Measurements from ENCODE around the gene RNU2-63P.

DNA sequence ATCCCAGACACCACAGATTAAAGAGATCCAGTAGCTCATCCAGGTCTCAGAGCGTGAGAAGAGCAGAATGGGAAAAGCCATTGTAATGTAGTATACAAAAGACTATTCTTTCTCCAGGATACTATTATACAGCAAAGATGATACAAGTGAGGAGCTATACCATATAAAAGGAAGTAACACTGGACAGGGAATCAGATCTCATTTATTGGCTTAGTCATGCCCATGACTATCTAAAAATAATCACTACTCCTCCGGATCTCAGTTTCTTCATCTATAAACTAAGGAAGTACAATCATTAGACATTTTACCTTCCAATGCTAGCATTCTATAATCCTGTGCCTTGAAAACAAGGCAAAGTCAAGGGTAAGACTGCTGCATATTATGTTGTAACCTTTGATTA, 19.8 kb upstream of the RNU2-63P start:
- no peak for TF ChIP-seq POLR2A (IDR thresholded peaks at IDR 0.05)
- TF ChIP-seq, protein P1, sequence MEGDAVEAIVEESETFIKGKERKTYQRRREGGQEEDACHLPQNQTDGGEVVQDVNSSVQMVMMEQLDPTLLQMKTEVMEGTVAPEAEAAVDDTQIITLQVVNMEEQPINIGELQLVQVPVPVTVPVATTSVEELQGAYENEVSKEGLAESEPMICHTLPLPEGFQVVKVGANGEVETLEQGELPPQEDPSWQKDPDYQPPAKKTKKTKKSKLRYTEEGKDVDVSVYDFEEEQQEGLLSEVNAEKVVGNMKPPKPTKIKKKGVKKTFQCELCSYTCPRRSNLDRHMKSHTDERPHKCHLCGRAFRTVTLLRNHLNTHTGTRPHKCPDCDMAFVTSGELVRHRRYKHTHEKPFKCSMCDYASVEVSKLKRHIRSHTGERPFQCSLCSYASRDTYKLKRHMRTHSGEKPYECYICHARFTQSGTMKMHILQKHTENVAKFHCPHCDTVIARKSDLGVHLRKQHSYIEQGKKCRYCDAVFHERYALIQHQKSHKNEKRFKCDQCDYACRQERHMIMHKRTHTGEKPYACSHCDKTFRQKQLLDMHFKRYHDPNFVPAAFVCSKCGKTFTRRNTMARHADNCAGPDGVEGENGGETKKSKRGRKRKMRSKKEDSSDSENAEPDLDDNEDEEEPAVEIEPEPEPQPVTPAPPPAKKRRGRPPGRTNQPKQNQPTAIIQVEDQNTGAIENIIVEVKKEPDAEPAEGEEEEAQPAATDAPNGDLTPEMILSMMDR (IDR thresholded peaks at IDR 0.05), result no peak
